Fibroblast of skin of scalp (primary cell): ENCODE measurements around the gene SLC35F6.
"Not testable (repeated sequence)": the region's sequence is repeated elsewhere in the genome, so short reads cannot be mapped to it uniquely, and the experiment has no call there.

Source experiments
- DNase-seq: peaks from one replicate; pipeline ENCODE4 v3.0.0-alpha.2; 2013

Gene SLC35F6

GRCh38 chr2:26757873-26758789, 6.0 kb upstream of the SLC35F6 start:
- peak; percentile 99 for DNase-seq

- no peak for DNase-seq
Observed at GRCh38 chr2:26758790-26759321, 5.2 kb upstream of the SLC35F6 start.

DNA sequence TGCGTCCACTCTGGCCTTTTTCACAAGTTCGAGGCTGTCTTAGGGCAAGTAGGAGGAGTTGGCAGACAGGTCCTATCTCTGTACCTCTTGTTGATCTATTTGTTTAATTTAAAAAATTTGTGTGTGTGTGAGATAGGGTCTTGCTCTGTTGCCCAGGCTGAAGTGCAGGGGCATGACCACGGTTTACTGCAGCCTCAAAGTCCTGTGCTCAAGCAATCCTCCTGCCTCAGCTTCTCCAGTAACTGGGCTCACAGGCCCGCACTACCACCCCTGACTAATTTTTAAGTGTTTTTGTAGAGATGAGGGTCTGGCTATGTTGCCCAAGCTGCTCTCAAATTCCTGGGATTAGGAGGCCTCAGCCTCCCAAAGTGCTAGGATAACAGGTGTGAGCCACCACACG, 4.2 kb upstream of the SLC35F6 start:
- no peak for DNase-seq

GRCh38 chr2:26760991-26761390, 3.1 kb upstream of the SLC35F6 start:
- DNase-seq: not testable (repeated sequence)

DNA sequence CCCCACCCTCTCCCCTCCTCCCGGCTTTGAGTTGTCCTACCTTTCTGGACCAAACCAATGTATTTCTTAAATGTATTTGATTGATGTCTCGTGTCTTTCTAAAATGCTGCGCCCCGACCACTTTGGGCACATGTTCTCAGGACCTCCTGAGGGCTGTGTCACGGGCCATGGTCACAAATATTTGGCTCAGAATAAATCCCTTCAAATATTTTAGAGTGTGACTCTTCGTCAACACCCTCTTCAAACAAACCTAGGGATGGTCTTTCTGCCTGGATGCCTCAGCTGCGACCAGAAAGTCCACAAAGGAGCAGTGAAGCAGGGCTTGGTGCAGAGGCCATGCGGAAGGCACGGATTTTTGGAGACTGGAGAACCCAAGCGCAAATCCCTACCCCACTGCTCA, 1.1 kb upstream of the SLC35F6 start:
- no peak for DNase-seq

- DNase-seq: no peak
Observed at GRCh38 chr2:26764906-26765305, 822 bp downstream of the SLC35F6 start.

GRCh38 chr2:26765475-26766200, 1.6 kb downstream of the SLC35F6 start:
- no peak for DNase-seq

- no peak for DNase-seq
Observed at GRCh38 chr2:26767129-26767528, 3.0 kb downstream of the SLC35F6 start.

DNA sequence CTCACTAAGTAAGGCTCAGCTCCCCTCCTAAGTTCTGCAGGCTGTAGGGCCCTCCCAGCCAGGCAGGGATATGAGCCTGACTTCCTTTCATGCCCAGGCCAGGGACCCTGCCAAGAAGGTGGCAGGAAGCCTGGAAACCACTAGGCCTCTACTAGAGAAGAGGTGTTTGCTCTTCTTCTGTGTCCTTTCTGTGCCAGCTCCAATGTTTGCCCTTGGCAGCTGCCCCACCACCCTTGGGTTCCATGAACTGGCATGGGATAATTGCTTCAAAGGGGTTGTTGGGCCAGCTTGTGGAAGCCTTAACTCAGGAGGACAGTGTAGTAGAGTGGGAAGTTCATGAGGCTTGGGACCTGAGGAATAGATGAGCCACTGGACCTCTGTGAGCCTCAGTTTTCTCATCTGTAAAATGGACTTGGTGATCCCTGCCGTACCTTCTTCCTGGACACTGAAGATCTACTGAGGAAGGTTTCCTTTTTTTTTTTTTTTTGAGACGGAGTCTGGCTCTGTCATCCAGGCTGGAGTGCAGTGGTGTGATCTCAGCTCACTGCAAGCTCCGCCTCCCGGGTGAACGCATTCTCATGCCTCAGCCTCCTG, 3.9 kb downstream of the SLC35F6 start:
- no peak for DNase-seq

GRCh38 chr2:26768759-26769088, 4.6 kb downstream of the SLC35F6 start:
- DNase-seq: no peak

DNA sequence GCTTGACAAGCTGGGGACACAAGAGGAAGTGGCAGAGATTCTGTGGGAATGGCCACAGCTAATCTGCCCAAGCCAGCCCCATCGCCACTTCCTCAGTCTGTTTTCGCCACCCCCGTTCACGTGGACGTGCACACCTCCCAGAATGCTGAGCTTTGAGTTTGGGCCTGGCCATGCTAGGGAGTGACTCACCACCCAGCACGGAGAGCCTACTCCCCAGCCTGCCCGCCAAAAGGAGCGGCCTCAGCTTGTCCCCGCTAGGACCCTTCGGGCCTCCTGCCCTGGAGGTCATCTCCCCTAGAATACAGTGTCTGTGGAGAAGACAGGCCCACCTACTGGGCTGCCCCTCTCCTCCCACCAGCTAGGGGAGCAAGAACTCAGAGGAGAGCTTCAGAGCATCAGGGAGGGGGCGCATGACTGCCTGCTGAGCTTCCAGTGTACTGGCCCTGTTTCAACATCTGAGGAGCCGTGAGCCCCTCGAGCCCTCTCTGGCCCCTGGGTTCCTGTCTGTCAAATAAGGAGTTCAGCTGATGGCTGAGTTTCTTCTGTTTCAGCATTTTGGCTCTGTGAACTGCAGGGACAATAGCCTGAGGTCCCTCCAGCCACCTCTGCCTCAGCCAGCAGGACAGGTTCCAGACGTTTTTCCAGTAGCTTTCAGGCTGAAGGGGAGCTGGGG, 5.1 kb downstream of the SLC35F6 start:
- no peak for DNase-seq

GRCh38 chr2:26770986-26771586, 7.0 kb downstream of the SLC35F6 start:
- DNase-seq: peak; percentile 68

DNA sequence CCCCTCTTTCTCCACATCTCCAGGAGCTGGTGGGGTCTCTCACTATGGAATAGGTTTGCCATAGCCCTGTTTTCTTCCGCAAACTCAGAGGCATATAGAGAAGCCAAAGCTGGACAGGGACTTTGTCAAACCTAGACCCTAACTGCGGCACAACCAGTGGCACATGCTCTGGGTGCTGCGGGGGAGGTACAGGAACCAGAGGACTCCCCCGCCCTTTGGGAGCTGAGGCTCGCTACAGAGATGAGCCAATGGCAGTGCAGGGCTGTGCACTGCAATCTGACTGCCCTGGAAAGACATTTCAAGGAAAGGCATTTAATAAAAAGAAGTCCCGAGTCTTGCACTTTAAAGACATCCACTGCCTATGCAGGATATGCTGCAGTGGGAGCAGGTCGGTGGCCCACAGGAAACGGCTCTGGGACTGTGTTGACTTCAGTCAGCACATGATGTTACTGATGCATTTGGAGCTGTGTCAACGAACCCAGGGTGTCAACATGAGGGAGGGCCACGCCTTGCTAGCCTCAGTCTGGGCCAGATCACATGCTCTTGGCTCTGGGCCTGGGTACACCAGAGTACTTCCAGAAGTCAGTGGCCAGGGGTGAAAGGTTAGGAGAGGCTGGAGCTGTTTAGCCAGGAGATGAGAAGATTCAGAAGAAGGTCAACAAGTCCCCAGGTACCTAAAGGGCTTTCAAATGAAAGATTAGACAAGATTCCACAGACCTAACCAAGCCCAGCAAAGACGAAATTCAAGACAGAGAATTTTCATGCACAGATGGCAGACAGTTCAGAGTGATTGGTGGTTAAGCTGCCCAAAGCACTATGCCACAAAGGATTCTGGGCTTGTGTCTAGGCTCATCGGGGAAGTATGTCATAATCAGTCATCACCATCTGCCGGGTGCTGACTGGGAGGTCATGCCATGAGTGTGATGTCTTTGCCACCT, 8.2 kb downstream of the SLC35F6 start:
- DNase-seq: peak; percentile 27

GRCh38 chr2:26776195-26776800, 12.2 kb downstream of the SLC35F6 start:
- DNase-seq: no peak

DNA sequence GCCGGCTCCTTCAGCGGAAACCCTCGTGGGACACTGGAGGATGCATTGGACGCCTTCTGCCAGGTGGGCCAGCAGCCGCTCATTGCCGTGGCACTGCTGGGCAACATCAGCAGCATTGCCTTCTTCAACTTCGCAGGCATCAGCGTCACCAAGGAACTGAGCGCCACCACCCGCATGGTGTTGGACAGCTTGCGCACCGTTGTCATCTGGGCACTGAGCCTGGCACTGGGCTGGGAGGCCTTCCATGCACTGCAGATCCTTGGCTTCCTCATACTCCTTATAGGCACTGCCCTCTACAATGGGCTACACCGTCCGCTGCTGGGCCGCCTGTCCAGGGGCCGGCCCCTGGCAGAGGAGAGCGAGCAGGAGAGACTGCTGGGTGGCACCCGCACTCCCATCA, 14.0 kb downstream of the SLC35F6 start:
- no peak for DNase-seq

DNA sequence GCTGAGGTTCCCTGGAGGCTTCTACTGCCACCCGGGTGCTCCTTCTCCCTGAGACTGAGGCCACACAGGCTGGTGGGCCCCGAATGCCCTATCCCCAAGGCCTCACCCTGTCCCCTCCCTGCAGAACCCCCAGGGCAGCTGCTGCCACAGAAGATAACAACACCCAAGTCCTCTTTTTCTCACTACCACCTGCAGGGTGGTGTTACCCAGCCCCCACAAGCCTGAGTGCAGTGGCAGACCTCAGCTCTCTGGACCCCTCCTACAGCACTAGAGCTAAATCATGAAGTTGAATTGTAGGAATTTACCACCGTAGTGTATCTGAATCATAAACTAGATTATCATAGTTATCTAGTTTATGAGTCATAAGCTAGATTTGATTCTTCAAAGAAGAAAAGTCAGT, 14.4 kb downstream of the SLC35F6 start:
- no peak for DNase-seq

- no peak for DNase-seq
Observed at GRCh38 chr2:26780203-26780760, 16.2 kb downstream of the SLC35F6 start.

- DNase-seq: no peak
Observed at GRCh38 chr2:26782876-26783704, 19.0 kb downstream of the SLC35F6 start.

GRCh38 chr2:26784570-26785234, 20.6 kb downstream of the SLC35F6 start:
- no peak for DNase-seq
